Occipital lobe (tissue), 2 donors: ENCODE results near the gene SUV39H1. TPM values are rescaled to one million over a fixed set of nuclear protein-coding genes. Genes with fewer than 3 reads are reported as not detected.

ENCODE experiments used
- small RNA-seq: library from RNA; depleted of rRNA; stranded (forward); fragments of <200 nt; gene quantifications from one replicate; pipeline ENCODE3, GENCODE V24; 2014
- total RNA-seq: library from RNA; depleted of rRNA; stranded (reverse); fragments of >200 nt; gene quantifications from one replicate; pipeline ENCODE4 v1.2.3, GENCODE V29; 2014

Gene SUV39H1
- total RNA-seq, 1 donor from 2014 or later = 2.8 TPM

Small RNA genes within 50 kb of the gene (small RNA-seq; reads per million reads assigned to genes)
- gene RNU6-1056P = not detected

Other genes starting within 250 kb of the SUV39H1 start
- 26.5 TPM for gene SLC38A5, start 226.5 kb upstream of the SUV39H1 start, total RNA-seq
- 36.3 TPM for gene FTSJ1, start 220.5 kb upstream of the SUV39H1 start, total RNA-seq
- 5.5 TPM for gene PORCN, start 187.7 kb upstream of the SUV39H1 start, total RNA-seq
- gene EBP, start 174.9 kb upstream of the SUV39H1 start, total RNA-seq = 43.5 TPM
- gene TBC1D25, start 157.0 kb upstream of the SUV39H1 start, total RNA-seq = 6.2 TPM
- gene RBM3, start 122.2 kb upstream of the SUV39H1 start, total RNA-seq = 172 TPM
- 80.0 TPM for gene WDR13, start 99.2 kb upstream of the SUV39H1 start, total RNA-seq
- 0.16 TPM for gene WAS, start 12.9 kb upstream of the SUV39H1 start, total RNA-seq
- not detected for gene GLOD5, start 65.0 kb downstream of the SUV39H1 start, total RNA-seq
- 0.31 TPM for gene GATA1, start 89.9 kb downstream of the SUV39H1 start, total RNA-seq
- 64.1 TPM for gene HDAC6, start 105.3 kb downstream of the SUV39H1 start, total RNA-seq
- gene ERAS, start 129.8 kb downstream of the SUV39H1 start, total RNA-seq = not detected
- 48.7 TPM for gene PCSK1N, start 138.9 kb downstream of the SUV39H1 start, total RNA-seq
- gene TIMM17B, start 201.0 kb downstream of the SUV39H1 start, total RNA-seq = 27.9 TPM
- gene PQBP1, start 201.2 kb downstream of the SUV39H1 start, total RNA-seq = 26.8 TPM
- gene SLC35A2, start 214.9 kb downstream of the SUV39H1 start, total RNA-seq = 8.7 TPM
- gene PIM2, start 222.3 kb downstream of the SUV39H1 start, total RNA-seq = 10.6 TPM